Left colon (tissue), 2 donors: ENCODE results near the gene NIN. TPM values are rescaled to one million over a fixed set of nuclear protein-coding genes. Genes with fewer than 3 reads are reported as not detected.
"Not testable (repeated sequence)": the region's sequence is repeated elsewhere in the genome, so short reads cannot be mapped to it uniquely, and the experiment has no call there.

Experiments
- ATAC-seq: fragments of 200-7000 bp; cut with Tn5 transposase; one replicate; pipeline ENCODE4 v1.9.1; 2020; ENCODE audit warnings: mild to moderate bottlenecking, moderate library complexity
- DNase-seq, 2 donors: peaks; one replicate each; pipeline ENCODE4 v3.0.0-alpha.2; 2020
- intact Hi-C, 2 donors: fragments of 100-400 bp; cut with DNase I in 1 of 2; cut with micrococcal nuclease in 1 of 2; formaldehyde crosslinking; loops; one replicate each; pipeline versions ENCODE4 v1.11.2 to v1.14.0; 2022; cut with DNase I, micrococcal nuclease
- total RNA-seq, 2 donors: library from RNA; stranded (reverse); fragmentation: NEBNext Ultra II Directional; extraction: Animal tissue kit (Norgen Biotek cat#: 25700); gene quantifications; one replicate each; pipeline ENCODE4 v1.2.1, GENCODE V29; 2021
- donor health status: DM: no; HTN: no; CAD: no.
- donor health status: DM: yes; HTN: yes; CAD: no.

Gene NIN
- total RNA-seq, 2 donors from 2014 or later = 21.0 to 24.7 TPM

- ATAC-seq, intact Hi-C loops, DNase-seq: not testable (repeated sequence)
These were observed 136.7 kb downstream of the NIN start for GRCh38 chr14:50694260-50694659.

GRCh38 chr14:50688875-50689274 lies 142.1 kb downstream of the NIN start:
- intact Hi-C loops = no loop called here
- ATAC-seq = peak; percentile 45
- no peak for DNase-seq

GRCh38 chr14:50679674-50680073 lies 151.3 kb downstream of the NIN start:
- ATAC-seq (peak; percentile 91), DNase-seq (no peak)
- intact Hi-C loops = no loop called here

DNA sequence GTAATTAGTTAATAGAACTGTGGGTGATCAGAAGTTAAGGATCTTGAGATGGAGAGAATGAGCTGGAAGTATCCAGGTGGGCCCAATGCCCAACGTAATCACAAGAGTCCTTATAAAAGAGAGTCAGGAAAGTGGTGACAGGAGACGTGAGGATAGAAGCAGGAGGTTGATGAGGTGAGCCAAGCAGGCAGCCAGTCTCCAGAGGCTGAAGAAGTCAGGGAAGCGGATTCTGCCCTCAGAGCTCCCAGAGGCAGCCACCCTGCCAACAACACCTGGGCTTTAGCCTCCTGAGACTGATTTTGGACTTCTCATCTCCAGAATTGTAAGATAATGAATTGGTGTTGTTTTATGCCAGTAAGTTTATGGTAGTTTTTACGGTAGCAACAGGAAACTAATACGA lies 152.8 kb downstream of the NIN start:
- intact Hi-C loops = no loop called here
- ATAC-seq = no peak
- no peak for DNase-seq

- ATAC-seq = no peak
- DNase-seq = no peak
- intact Hi-C loops = no loop called here
These were observed 153.4 kb downstream of the NIN start for GRCh38 chr14:50677527-50678063.

- ATAC-seq (no peak), DNase-seq (no peak)
- intact Hi-C loops = no loop called here
These were observed 154.0 kb downstream of the NIN start for GRCh38 chr14:50676814-50677516.

DNA sequence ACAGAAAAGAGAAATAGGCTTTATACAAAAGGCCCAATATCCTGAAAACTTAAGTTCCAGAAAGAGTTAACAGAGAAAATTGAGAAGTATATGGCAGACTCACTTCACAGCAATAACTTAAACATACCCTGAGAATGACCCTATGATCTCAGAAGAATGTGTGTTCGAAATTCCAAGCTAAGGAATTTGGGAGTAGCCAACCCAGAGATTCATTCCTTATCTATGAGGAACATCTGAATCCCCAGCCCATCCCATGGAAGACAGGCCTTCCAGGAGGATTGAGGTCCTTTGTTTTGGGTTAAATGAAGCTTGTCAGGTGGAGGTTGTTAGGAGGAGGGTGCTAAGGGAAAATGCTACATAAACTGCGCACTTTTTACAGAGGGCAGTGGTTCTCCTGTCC lies 155.4 kb downstream of the NIN start:
- intact Hi-C loops = no loop called here

DNA sequence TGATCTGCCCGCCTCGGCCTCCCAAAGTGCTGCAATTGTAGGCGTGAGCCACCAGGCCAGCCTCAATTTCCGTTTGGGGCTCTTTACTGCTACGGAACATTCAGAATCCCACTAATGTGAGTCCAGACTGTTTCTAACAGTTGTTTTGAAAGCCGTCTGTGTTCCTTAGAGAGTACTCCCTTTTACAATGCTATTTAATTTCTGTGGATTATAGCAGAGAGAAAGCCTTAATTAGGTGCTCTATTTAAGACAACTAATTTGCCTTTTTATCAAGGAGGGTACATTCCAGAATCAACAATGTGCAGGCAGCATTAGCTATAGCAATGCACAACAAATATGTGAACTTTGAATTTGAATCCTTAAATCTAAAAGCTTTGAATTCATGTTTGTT lies 160.1 kb downstream of the NIN start:
- intact Hi-C loops = no loop called here
- ATAC-seq = no peak
- DNase-seq = no peak

More for the DNA sequence above, 155.4 kb downstream of the NIN start:
- no peak for ATAC-seq
- DNase-seq = no peak

DNA sequence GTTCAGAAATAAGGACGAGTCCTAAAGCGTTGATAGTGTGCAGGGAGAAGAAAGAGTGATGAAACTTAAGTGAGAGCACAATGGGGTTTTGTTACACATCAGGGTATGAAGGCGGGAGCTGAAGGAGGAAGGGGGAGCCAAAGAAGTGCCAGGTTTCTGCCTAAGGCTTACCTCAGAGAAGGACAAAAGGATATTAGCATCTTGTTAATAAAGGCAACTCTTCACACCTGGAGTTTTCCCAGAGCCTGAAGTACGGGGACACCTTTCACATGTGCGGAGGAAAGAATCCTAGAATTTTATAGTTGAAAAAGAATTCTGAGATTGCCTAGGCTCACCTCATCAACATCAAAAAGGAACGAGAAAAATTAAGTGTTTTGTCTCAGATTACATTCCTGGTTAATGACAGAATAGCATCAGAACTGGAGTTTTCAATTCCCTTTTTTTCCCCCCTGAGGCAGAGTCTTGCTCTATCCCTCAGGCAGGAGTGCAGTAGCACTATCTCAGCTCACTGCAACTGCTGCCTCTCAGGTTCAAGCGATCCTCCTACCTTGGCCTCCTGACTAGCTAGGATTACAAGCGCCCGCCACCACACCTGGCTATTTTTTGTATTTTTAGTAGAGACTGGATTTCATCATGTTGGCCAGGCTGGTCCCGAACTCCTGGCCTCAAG lies 160.6 kb downstream of the NIN start:
- ATAC-seq = no peak
- DNase-seq = no peak
- intact Hi-C loops = no loop called here

Other genes starting within 250 kb of the NIN start
- 10 to 100 TPM; 16.3 to 17.1 TPM for gene SAV1, start 162.9 kb downstream of the NIN start, total RNA-seq
- gene ABHD12B, start 40.9 kb upstream of the NIN start, total RNA-seq = 10 to 100 TPM in 1 of 2 donors, 1 to 10 TPM in 1; 3.9 to 12.7 TPM
- gene PYGL, start 113.3 kb upstream of the NIN start, total RNA-seq = 10 to 100 TPM; 32.9 to 55.6 TPM